HG03575 (cell line): ENCODE data around the gene PHKG2.
"Not testable (repeated sequence)": the region's sequence is repeated elsewhere in the genome, so short reads cannot be mapped to it uniquely, and the experiment has no call there.

Experiments
- ATAC-seq: cut with Tn5 transposase; IDR thresholded peaks from one replicate; pipeline ENCODE4 v1.9.1; 2021; ENCODE audit not compliant: unreplicated experiment, insufficient number of reproducible peaks, low FRiP score; ENCODE audit errors: extremely low read depth

PHKG2 gene, protein sequence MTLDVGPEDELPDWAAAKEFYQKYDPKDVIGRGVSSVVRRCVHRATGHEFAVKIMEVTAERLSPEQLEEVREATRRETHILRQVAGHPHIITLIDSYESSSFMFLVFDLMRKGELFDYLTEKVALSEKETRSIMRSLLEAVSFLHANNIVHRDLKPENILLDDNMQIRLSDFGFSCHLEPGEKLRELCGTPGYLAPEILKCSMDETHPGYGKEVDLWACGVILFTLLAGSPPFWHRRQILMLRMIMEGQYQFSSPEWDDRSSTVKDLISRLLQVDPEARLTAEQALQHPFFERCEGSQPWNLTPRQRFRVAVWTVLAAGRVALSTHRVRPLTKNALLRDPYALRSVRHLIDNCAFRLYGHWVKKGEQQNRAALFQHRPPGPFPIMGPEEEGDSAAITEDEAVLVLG

DNA sequence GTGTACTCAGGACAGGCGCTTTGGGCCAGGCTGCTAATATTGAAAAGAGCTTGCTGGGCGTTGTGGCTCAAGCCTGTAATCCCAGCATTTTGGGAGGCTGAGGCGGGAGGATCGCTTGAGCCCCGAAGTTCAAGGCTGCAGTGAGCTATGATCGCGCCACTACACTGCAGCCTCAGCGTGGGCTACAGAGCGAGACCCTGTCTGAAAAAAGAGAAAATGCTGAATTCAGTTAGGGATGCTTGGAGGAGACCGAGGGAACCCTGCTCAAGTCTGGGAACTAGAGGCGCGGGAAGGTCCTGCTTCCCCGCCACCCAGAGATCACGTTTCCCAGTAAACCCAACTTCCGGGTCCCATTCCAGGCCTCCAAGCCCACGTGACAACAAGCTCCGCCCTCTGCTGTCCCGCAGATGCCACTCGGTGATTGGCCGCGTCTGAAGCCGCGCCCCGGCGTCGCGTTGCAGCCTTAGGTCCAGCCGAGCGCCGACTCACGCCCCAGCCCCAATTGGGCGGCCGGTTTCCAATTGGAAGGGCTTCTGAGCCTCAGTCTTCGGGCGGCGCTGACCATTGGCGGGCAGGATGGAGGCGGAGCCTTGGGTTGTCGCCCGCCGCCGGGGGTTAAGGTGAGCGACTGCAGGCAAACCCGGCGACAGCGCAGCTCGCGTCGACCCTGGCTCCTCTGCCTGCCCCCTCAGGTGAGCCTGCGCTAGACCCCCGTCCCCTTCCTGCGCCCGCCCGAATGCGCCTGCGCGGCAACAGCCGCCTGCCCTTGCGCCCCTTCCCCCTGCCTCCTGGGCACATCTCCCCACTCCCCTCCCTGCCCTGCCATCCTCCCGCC lies at the start of gene PHKG2:
Gene PHKG2, plus strand, starts transcription at position 627 of the 835 bp plus-strand sequence. CDS start 396 bp downstream, outside the sequence.
- ATAC-seq, result peak; percentile 82

GRCh38 chr16:30698816-30699614 lies 49.2 kb upstream of the PHKG2 start, which contains the start of gene SRCAP:
Gene SRCAP (plus strand): TSS chr16:30699171. CDS start chr16:30700825, 1,654 bp downstream.
- ATAC-seq, result no peak

DNA sequence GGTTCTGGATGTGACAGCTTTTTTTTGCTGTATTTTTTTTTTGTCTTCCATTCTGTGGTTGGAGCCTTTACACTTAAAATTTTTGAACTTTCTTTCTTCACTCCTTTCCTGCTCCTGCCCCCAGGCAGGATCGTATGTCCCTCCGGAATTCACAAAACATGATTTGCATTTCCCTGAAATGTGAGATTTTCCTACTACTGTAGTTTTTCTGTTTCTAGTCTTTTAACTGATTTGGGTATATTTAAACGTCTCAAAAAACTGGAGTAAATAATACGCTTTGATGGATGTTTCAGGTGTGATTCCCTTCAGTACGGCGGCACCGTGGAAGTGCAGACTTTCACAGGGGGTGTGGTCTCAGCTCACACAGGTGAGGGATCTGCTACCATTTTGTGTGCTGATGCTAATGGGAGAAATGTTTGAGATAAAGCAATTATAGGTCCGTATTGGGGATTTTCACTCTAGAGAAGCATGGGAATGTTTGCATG lies 48.6 kb upstream of the PHKG2 start:
- no peak for ATAC-seq

DNA sequence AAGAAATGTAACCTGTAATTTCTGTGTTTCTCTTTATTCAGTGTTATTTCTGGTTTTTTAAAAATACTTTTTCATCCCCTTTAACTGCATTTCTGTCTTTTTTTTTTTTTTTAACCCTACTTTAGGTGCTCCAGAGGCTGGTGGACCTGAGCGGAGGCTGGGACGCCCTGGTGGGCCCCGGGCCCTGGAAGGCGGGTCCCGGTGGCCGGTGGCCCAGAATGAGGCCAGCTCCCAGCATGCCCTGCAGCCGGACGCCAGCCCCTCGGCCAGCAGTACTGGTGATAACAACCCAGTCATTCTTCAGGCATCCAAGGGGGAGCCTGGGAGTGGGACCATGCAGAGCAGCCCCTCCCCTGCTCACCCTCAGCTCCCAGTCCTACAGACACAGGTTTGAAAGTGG lies 47.7 kb upstream of the PHKG2 start:
- ATAC-seq, result no peak

DNA sequence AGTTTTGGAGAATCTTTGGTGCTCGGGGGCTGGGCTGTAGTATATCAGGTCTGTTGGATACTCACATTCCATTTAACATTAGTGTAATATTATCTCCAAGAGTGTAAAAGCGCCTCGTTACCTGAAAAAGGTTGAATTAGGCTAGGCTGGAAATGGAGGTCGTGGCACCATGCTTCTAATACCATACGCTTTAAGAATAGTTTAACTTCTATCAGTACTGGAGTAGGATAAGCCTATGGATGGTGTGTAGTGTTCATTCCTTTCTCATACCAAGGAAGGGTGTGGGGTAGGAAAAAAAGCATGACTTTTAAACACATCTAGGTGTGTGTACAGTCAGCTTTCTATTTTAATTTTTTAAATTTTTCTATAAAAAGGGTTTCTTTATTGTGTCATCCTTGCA lies 47.3 kb upstream of the PHKG2 start:
- no peak for ATAC-seq

DNA sequence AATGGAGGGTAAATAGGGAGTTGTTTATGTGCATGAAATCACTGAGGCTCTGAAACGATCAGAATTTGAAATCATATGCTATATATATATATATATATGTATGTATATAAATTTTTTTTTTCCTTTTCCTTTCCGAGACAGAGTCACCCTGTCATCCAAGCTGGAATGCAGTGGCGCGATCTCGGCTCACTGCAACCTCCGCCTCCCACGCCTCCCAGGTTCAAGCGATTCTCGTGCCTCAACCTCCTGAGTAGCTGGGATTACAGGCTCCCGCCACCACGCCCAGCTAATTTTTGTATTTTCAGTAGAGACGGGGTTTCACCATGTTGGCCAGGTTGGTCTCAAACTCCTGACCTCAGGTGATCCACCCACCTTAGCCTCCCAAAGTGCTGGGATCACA lies 45.2 kb upstream of the PHKG2 start:
- ATAC-seq, result not testable (repeated sequence)

GRCh38 chr16:30703971-30704370 lies 44.3 kb upstream of the PHKG2 start:
- no peak for ATAC-seq

GRCh38 chr16:30706046-30706445 lies 42.2 kb upstream of the PHKG2 start:
- ATAC-seq, result no peak

GRCh38 chr16:30710971-30711370 lies 37.3 kb upstream of the PHKG2 start:
- no peak for ATAC-seq

DNA sequence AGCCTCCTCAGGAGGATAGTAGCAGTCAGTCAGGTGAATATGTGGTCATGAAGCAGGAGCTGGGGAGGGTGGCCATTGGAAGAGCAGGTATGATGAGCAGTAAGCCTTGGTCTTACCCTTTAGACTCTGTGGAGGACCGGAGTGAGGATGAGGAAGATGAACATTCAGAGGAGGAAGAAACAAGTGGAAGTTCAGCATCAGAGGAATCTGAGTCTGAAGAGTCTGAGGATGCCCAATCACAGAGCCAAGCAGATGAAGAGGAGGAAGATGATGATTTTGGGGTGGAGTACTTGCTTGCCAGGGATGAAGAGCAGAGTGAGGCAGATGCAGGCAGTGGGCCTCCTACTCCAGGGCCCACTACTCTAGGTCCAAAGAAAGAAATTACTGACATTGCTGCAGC lies 36.5 kb upstream of the PHKG2 start:
- ATAC-seq, result no peak

DNA sequence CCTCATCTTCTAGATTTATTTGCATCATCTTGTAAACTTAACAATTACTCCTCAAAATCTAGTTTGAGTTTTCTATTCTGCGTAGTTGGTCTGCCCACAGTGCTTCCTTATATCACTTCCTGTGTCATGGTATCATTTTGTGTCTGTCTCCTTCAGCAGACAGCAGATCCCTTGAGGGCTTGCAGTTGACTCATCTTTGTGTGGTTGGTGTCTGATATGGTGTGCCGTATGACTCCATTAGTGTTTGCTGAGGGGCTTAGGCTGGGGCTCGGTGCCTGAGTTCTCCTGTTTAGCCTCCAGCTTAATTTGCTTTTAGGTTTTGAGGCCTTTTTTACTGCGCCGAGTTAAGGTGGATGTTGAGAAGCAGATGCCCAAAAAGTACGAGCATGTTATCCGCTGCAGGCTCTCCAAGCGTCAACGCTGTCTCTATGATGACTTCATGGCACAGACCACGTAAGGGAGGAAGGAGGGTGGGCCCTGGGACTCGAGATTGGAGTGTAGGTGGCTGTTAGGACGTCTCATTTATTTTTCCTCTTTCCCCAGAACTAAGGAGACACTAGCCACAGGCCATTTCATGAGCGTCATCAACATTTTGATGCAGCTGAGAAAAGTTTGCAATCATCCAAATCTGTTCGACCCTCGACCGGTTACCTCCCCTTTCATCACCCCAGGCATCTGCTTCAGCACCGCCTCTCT lies 32.3 kb upstream of the PHKG2 start:
- ATAC-seq, result no peak

DNA sequence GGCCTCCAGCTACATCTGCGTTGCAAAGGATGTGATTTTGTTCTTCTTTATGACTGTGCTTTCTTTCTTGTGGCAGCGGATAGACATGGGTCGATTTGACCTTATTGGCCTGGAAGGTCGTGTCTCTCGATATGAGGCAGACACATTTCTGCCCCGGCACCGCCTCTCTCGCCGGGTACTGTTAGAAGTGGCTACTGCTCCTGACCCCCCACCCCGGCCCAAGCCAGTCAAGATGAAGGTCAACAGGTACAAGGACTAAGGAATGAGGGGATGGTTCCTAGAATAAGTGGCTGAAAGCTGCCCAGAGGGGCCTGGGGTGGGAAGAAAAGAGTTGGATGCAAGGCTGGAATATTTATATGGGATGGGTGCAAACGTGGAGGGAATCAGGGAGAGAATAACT lies 28.1 kb upstream of the PHKG2 start:
- ATAC-seq, result no peak

GRCh38 chr16:30720694-30721093 lies 27.5 kb upstream of the PHKG2 start:
- ATAC-seq, result no peak

GRCh38 chr16:30721167-30721566 lies 27.1 kb upstream of the PHKG2 start:
- no peak for ATAC-seq

DNA sequence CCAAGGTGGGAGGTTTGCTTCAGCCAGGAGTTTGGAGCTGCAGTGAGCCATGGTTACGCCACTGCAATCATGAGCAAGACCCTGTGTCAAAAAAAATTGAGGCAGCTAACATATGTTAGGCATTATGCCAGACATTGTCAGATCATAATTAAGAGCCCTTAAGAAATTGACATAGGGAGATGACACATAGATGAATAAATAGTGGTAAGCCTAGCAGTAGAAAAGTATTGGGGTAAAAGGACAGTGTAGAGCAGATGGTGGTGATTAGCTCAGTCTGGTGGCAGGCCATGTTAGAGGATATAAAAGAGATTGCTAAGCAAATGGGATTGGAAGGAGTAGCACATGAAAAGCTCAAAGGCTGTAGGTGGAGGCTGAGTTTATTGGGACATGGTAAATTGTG lies 26.6 kb upstream of the PHKG2 start:
- no peak for ATAC-seq

DNA sequence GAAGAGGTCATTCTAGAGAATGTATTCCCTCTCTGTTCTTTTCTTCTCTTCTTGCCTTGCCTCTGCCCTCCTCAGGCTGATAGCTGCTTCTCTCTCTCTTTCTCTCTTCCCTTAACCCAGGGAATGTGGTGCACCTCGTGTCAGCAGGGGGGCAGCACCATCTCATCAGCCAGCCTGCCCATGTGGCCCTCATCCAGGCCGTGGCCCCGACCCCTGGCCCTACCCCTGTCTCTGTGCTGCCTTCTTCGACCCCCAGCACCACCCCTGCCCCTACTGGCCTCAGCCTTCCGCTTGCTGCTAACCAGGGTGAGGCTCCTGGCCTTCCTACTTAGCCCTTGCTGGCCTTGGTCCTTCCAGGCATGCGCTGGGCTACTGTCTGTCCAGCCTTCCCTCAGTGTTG lies 25.8 kb upstream of the PHKG2 start:
- no peak for ATAC-seq

- ATAC-seq, result no peak
Observed at GRCh38 chr16:30722916-30723315, 25.3 kb upstream of the PHKG2 start.

- no peak for ATAC-seq
Observed at GRCh38 chr16:30723725-30724355, 24.4 kb upstream of the PHKG2 start.
